ENCODE data around the gene SMG6. TPM values are rescaled to one million over a fixed set of nuclear protein-coding genes. Genes with fewer than 3 reads are reported as not detected.

SMG6 gene
- total RNA-seq, 1 donor = 42.7 TPM

DNA sequence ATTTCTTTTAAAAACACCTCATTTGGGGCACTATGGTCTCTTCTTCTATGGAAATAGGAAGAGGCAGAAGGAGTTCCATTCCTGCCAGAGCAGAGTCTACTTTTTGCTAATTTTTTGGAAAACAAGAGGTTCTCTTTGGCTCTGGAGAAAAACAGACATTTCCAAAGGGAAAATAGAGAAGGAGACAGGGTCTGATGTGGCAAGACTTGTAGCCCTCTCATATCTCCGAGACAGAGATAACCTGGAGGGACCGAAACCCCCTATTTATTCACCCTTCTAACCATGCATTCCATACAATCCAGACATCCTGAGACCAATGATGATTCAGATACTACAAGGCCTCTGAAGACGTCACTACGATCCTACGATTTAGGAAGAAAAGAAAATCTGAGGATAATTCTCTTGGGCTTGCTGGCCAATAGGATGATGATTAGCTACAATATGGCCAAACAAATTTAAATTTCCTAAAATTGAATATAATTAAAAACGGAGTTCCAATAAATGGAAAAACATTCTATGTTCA, 178.5 kb downstream of the SMG6 start:
- Histone ChIP-seq H4K20me1 (ENCODE audit: insufficient read depth, low read length) (no peaks in the 10 kb centered on the region), H3K79me2 (ENCODE audit: insufficient read depth, low read length) (no peaks in the 10 kb centered on the region), H3K4me2 (ENCODE audit: insufficient read depth, low read length) (no peak overlapping the region), H3K36me3 (ENCODE audit: insufficient read depth, low read length) (no peaks in the 10 kb centered on the region), H3K4me1 (ENCODE audit: insufficient read depth, low read length) (peaks cover 34% of the 10 kb centered on the region), H2AFZ (ENCODE audit: low read length) (no peak overlapping the region), H3K27me3 (ENCODE audit: insufficient read depth, low read length) (no peaks in the 10 kb centered on the region), H3K4me3 (ENCODE audit: insufficient read depth, low read length) (no peak overlapping the region), H3K9me3 (ENCODE audit: low read depth, low read length) (no peaks in the 10 kb centered on the region), H3K27ac (ENCODE audit: low read depth, low read length) (peak overlapping the region; percentile 75)
- TF ChIP-seq, protein P1, sequence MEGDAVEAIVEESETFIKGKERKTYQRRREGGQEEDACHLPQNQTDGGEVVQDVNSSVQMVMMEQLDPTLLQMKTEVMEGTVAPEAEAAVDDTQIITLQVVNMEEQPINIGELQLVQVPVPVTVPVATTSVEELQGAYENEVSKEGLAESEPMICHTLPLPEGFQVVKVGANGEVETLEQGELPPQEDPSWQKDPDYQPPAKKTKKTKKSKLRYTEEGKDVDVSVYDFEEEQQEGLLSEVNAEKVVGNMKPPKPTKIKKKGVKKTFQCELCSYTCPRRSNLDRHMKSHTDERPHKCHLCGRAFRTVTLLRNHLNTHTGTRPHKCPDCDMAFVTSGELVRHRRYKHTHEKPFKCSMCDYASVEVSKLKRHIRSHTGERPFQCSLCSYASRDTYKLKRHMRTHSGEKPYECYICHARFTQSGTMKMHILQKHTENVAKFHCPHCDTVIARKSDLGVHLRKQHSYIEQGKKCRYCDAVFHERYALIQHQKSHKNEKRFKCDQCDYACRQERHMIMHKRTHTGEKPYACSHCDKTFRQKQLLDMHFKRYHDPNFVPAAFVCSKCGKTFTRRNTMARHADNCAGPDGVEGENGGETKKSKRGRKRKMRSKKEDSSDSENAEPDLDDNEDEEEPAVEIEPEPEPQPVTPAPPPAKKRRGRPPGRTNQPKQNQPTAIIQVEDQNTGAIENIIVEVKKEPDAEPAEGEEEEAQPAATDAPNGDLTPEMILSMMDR (IDR thresholded peaks at IDR 0.05; ENCODE audit: extremely low read depth, low read depth, low read length) = no peak
- DNase-seq (ENCODE audit: insufficient read length, low spot score, missing footprints) = peak; percentile 72

DNA sequence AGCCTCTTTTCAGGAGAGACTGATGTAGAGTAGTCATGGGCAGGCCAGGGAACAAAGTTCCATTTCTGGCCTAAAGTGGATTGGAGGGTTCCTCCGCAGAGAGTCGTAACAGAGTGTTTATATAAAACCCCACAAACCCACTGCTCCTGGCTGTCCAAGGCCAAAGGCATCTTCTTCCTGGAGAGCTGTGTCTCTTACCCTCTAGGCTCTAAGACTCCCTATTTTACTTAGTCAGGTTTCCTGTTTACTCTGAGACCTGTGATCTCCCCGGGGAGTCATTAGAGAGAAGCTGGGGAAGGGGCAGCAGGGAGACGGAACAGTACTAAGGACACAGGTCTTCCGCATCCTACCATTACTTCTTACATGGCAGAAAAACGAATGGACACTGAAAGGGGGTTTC, 179.2 kb downstream of the SMG6 start:
- no peak overlapping the region for H2AFZ ChIP-seq (ENCODE audit: low read length)
- H3K9me3 ChIP-seq (ENCODE audit: low read depth, low read length) = no peaks in the 10 kb centered on the region
- H3K36me3 ChIP-seq (ENCODE audit: insufficient read depth, low read length) = no peaks in the 10 kb centered on the region
- no peaks in the 10 kb centered on the region for H4K20me1 ChIP-seq (ENCODE audit: insufficient read depth, low read length)
- peaks cover 34% of the 10 kb centered on the region for H3K4me1 ChIP-seq (ENCODE audit: insufficient read depth, low read length)
- peak overlapping the region; percentile 75 for H3K27ac ChIP-seq (ENCODE audit: low read depth, low read length)
- TF ChIP-seq, protein P1 (IDR thresholded peaks at IDR 0.05; ENCODE audit: extremely low read depth, low read depth, low read length) = no peak
- H3K4me2 ChIP-seq (ENCODE audit: insufficient read depth, low read length) = no peak overlapping the region
- H3K4me3 ChIP-seq (ENCODE audit: insufficient read depth, low read length) = no peak overlapping the region
- no peaks in the 10 kb centered on the region for H3K27me3 ChIP-seq (ENCODE audit: insufficient read depth, low read length)
- DNase-seq (ENCODE audit: insufficient read length, low spot score, missing footprints) = no peak
- H3K79me2 ChIP-seq (ENCODE audit: insufficient read depth, low read length) = no peaks in the 10 kb centered on the region

DNA sequence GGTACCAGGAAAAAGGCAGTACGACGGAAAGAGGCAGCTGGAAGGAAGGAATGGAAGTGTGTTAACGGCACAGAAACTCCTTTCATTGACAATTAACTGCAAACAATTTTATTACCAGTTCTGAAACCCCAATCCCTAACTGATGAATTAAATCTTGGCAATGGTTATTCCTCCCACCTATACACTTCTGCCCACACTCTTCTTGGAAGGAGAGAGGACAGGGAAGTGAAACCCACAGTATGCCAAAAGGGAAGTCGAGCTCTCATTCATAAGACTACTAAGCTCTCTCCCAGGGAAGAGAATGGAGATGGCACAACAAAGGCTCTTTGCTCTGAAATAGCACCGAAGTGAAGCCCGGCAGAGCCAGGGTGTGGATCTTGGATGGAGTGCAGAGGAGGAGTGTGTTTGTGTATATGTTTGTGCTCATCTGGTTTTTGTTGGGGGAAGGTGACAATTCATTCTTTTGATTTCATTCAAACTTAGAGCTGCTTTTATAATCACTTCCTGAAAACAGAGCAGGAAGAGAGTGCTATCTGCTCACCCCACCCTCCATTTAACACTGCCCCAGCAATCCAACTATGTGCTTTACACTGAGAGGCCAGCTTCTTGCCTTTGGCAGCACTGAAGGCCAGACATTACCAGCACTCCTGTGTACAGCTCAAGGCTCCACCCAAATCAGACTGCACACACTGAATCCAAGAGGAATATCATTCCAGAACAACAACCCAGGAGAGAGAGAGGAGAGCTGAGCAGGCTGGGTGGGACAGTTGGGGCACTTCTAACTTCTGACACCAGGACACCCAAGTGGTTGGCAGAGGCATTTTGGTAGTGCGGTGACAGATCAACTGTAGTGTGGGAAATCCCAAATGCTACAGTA, 180.0 kb downstream of the SMG6 start:
- H3K36me3 ChIP-seq (ENCODE audit: insufficient read depth, low read length) = no peaks in the 10 kb centered on the region
- H4K20me1 ChIP-seq (ENCODE audit: insufficient read depth, low read length) = no peaks in the 10 kb centered on the region
- H3K4me1 ChIP-seq (ENCODE audit: insufficient read depth, low read length) = peaks cover 34% of the 10 kb centered on the region
- no peak overlapping the region for H3K4me3 ChIP-seq (ENCODE audit: insufficient read depth, low read length)
- H3K79me2 ChIP-seq (ENCODE audit: insufficient read depth, low read length) = no peaks in the 10 kb centered on the region
- H2AFZ ChIP-seq (ENCODE audit: low read length) = no peak overlapping the region
- peak overlapping the region; percentile 68 for H3K4me2 ChIP-seq (ENCODE audit: insufficient read depth, low read length)
- TF ChIP-seq, protein P1 (IDR thresholded peaks at IDR 0.05; ENCODE audit: extremely low read depth, low read depth, low read length) = no peak
- no peaks in the 10 kb centered on the region for H3K9me3 ChIP-seq (ENCODE audit: low read depth, low read length)
- H3K27me3 ChIP-seq (ENCODE audit: insufficient read depth, low read length) = no peaks in the 10 kb centered on the region
- DNase-seq (ENCODE audit: insufficient read length, low spot score, missing footprints) = peak; percentile 77
- peak overlapping the region; percentile 75 for H3K27ac ChIP-seq (ENCODE audit: low read depth, low read length)

DNA sequence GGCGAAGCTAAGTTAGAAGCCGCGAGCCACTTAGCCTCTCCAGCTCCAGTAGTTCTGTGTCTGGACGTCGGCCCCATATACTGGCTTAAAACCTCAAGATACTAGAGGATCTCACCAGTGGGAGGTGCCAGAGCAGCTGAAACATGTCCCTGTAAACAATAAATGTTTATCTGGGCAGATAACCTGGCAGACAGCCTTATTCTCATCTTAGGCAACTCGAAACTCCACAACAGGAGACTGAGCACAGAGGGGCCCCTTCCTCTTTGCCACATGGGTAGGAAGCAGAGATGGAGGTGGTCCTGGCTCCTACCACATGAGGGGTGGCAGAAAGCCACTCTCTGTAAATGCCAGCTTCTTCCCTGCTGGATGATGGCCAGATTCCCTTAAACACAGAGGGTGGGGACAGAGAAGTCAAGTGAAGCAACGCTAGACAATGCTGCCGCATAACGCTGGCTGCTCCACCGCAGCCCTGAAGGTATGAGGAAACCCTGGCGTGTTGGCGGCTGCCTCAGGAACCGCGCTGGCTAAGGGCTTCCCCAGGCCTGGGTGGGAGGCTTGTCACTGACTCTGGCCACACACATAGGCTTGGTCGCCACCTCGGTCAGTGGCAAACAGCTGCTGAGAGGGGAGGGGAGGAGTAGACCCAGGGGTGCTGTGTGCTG, 180.8 kb downstream of the SMG6 start:
- peak; percentile 83 for DNase-seq (ENCODE audit: insufficient read length, low spot score, missing footprints)
- peaks cover 34% of the 10 kb centered on the region for H3K4me1 ChIP-seq (ENCODE audit: insufficient read depth, low read length)
- no peaks in the 10 kb centered on the region for H4K20me1 ChIP-seq (ENCODE audit: insufficient read depth, low read length)
- TF ChIP-seq, protein P1 (IDR thresholded peaks at IDR 0.05; ENCODE audit: extremely low read depth, low read depth, low read length) = peak; percentile 29
- peak overlapping the region; percentile 68 for H3K4me2 ChIP-seq (ENCODE audit: insufficient read depth, low read length)
- H2AFZ ChIP-seq (ENCODE audit: low read length) = peak overlapping the region; percentile 28
- H3K27ac ChIP-seq (ENCODE audit: low read depth, low read length) = peak overlapping the region; percentile 75
- H3K27me3 ChIP-seq (ENCODE audit: insufficient read depth, low read length) = no peaks in the 10 kb centered on the region
- H3K9me3 ChIP-seq (ENCODE audit: low read depth, low read length) = no peaks in the 10 kb centered on the region
- peak overlapping the region; percentile 32 for H3K4me3 ChIP-seq (ENCODE audit: insufficient read depth, low read length)
- no peaks in the 10 kb centered on the region for H3K36me3 ChIP-seq (ENCODE audit: insufficient read depth, low read length)
- no peaks in the 10 kb centered on the region for H3K79me2 ChIP-seq (ENCODE audit: insufficient read depth, low read length)

Data from osteoblast (primary cell).